Activated T-cell treated with anti-CD3 and anti-CD28 coated beads for 24 hours (primary cell): Measurements from ENCODE around the gene CLCA2.
"Not testable (repeated sequence)": the region's sequence is repeated elsewhere in the genome, so short reads cannot be mapped to it uniquely, and the experiment has no call there.

Experiments used
- DNase-seq: peaks from one replicate; pipeline ENCODE4 v3.0.0-alpha.2; 2020; ENCODE audit warnings: low read depth

CLCA2 gene

GRCh38 chr1:86477682-86478081 lies 53.7 kb downstream of the CLCA2 start:
- no peak for DNase-seq

GRCh38 chr1:86478416-86479156 lies 54.6 kb downstream of the CLCA2 start:
- no peak for DNase-seq

- no peak for DNase-seq
Measured at GRCh38 chr1:86481966-86482365, 58.0 kb downstream of the CLCA2 start.

DNA sequence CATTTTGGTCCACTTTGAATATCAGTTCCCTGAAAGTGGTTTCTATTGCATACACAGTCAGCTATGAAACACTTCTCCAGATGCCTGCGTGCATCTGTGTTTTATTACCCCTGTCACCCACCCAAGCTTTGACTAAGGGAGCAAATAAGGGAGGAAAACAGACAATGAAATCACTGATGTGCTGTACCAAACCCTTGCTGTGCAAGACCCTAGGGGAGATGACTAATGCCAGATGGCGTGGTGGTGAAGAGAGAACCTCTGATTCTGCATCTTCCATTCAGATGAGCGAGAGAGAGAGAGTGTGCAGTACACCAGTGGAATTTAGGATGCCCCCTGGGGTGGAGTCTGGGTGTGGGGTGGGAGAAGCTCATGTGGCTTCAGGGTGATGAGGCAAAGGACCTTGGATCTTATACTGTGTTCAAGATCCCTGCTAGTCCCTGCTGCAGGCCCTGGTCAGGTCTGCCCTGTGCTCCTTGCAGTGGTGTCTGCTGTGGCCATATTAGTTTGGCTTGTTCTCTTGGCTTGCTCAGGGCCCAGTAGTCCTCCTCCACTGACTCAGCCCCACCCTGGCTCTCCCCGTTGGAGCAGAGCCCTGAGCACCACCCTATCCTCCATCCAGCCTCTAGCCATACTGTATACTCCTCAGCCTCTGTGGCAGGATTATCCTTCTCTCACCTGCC lies 63.3 kb downstream of the CLCA2 start:
- DNase-seq, result no peak

GRCh38 chr1:86487811-86488141 lies 63.8 kb downstream of the CLCA2 start:
- DNase-seq, result no peak

DNA sequence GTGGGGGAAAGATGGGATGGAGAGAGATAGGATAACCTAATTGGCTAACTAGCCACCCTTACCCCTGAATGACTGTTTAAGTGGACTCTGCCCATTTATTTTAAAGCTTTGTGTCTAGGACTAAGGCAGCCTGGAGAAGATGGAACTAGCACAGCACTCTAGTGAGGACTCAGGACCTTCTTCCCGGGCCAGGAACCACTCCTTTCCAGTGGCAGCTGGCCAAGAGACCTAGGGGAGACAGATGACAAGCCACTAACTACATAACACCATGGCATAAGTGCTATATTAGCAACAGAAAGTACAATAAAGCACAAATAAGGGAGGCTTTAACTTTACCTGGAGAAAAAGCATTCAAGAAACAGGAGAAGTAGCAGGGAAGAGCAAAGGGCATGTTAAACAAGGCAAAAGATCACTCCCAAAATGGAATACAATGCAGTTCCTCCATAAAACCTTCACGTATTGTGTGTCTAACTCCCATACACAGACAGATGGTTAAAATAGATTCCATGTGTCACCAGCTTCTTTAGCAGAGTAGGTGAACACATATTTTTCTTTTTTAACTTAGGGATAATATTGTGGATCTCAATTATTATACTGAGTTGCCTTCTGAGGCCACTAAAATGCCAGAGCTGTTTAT lies 65.4 kb downstream of the CLCA2 start:
- DNase-seq, result no peak

DNA sequence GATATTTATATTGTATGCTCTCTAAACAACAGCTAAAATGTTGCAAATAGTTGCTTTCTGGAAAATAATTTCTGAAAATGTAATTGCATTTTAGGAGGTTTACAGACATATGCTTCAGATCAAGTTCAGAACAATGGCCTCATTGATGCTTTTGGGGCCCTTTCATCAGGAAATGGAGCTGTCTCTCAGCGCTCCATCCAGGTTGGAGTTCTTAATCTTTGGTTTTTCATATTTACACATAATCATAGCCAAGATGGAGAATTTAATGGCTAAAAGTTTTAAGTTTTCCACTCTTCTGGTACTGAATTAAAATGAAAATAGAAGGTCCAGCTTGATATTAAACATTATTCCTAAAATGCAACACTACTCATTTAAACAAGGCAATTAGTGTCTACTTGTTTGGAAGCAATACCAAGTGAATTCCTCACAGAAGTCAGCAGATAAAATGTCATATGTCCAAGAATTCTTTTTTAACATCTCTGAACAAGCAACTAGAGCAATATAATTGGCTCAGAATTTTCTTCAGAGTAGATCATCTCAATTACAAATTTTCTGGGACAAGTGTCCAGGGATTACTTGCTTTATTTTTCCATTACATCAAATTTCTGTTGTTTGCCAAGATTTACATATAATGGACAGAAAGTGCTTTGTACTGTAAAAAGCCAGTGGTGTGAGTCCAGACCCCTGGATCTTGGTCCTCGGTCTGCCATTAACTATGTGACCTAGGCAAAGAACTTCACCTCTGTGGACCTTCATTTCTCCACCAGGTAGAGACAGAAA lies 67.4 kb downstream of the CLCA2 start:
- no peak for DNase-seq

GRCh38 chr1:86498281-86498680 lies 74.3 kb downstream of the CLCA2 start:
- no peak for DNase-seq

- no peak for DNase-seq
Measured at GRCh38 chr1:86499987-86500593, 76.1 kb downstream of the CLCA2 start.

DNA sequence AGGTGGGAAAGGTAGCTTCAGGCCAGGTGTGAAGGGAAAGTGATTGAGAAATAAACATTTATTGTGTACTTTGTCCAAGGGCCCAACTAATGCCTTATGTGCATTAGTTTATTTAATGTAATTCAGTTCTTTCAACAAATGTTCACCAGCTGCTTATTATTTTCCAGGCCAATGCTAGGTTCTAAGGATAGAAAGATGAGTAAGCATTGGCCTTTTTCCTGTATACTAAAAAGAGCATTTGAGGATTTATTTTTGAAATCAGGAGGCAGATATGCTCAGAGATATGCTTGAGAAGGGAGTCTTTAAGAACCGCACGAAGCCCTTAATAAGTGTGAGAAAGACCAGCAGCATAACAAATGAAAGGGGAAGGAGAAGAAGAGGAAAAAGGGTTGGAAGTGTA lies 76.7 kb downstream of the CLCA2 start:
- no peak for DNase-seq

GRCh38 chr1:86502125-86502646 lies 78.2 kb downstream of the CLCA2 start:
- not testable (repeated sequence) for DNase-seq

DNA sequence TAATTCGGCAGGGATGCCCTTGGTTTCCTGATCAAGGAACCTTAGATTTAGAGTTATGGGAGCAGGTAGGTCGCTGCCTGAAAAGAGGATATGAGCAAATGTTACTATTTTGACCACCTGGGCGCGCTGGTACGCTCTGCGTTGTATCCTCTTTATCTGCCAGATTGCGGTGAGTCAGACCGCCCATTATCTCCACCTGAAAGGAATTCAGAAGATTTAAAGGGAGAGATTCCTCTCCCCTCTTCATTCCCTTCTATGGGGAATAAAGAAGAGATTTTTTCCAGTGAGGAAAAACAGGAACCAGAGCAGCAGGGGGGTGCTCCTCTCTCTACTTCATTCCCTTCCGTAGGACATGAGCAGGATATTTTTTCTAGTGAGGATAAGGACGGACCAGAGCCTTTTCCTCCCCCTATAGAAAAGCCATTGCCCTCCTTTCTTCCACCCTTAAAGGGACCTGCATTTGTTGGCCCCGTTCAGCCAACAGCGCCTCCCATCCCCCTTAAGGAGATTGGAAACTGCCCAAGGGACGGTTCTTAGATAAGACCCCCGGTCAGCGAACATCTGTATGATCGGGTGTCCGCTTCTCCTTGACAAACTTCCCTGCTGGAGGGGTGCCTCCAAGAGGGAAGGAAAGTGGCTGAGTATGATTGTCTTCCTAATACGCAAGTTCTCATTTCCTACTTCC lies 78.9 kb downstream of the CLCA2 start:
- no peak for DNase-seq

DNA sequence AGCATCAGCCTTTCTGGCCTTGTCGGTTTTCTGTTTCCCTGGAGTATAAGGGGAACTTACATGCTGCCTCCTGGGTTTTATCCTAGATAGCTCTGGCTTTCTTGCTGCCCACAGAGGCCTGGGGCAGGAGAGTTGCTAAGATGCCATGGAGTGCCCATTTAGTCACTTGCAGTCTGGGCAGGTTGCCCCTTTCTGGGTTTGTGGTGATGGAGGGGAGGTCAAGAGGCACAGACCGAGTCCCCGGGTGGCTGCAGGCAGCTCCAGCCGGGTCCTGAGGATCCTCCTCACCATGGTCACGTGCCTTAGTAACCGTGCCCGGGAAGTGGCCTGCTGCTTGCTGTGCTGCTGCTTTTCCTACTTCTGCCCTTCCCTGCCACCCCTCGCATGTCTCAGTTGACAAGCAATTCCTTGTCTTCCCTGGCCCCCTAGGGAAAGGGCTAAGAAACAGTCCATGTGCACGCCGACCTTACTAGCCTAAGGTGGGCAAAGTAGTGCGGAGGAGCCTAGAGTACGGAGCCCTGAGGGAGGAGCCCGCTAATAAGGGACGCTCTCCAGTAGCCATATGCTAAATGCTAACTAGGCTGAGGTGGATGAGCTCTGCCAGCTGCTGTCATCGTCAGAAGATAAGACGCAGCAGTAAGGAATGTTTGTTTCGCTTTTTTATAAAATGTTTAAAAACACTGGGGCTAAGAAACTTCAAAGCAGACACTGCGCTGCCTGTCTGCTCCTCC lies 79.6 kb downstream of the CLCA2 start:
- no peak for DNase-seq

- no peak for DNase-seq
Measured at GRCh38 chr1:86504137-86504479, 80.1 kb downstream of the CLCA2 start.

GRCh38 chr1:86504895-86505563 lies 81.1 kb downstream of the CLCA2 start:
- no peak for DNase-seq

DNA sequence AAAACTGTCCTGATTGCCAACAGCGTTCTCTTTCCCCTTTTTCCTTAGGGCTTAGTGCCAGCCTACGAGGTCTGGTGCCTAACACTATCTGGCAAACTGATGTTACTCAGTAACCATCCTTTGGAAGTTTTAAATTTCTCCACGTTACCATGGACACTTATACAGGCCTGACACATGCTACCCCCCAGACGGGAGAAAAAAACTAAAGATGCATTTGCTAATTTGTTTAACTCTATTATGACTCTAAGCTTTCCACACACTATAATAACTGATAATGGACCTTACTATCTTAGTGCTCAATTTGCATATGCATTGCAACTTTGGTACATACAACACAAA lies 81.6 kb downstream of the CLCA2 start:
- no peak for DNase-seq
